ENCODE results near the gene DZIP1. TPM values are rescaled to one million over a fixed set of nuclear protein-coding genes. Genes with fewer than 3 reads are reported as not detected.

The DZIP1 gene
- total RNA-seq, 1 donor, result 38.9 TPM

- H3K4me3 ChIP-seq (ENCODE audit: low read depth, low read length), result no peak overlapping the region
- TF ChIP-seq CTCF (IDR thresholded peaks at IDR 0.05; ENCODE audit: insufficient read depth, low read depth, low read length), result no peak
- DNase-seq (ENCODE audit: low read depth), result no peak
Measured at GRCh38 chr13:95557013-95557412, 87.5 kb downstream of the DZIP1 start.

- H3K4me3 ChIP-seq (ENCODE audit: low read depth, low read length), result no peak overlapping the region
- DNase-seq (ENCODE audit: low read depth), result peak; percentile 24
- TF ChIP-seq CTCF (IDR thresholded peaks at IDR 0.05; ENCODE audit: insufficient read depth, low read depth, low read length), result no peak
Measured at GRCh38 chr13:95553581-95554385, 90.7 kb downstream of the DZIP1 start.

GRCh38 chr13:95552539-95553441, 91.7 kb downstream of the DZIP1 start, which contains the start of gene CLDN10:
Gene CLDN10, plus strand, starts transcription at chr13:95552720. Its CDS starts 34 bp downstream, at chr13:95552754.
- TF ChIP-seq CTCF (IDR thresholded peaks at IDR 0.05; ENCODE audit: insufficient read depth, low read depth, low read length), result no peak
- DNase-seq (ENCODE audit: low read depth), result no peak
- no peak within 1 kb of the TSS for H3K4me3 ChIP-seq (ENCODE audit: low read depth, low read length)

GRCh38 chr13:95552208-95552538, 92.3 kb downstream of the DZIP1 start:
- H3K4me3 ChIP-seq (ENCODE audit: low read depth, low read length), result no peak overlapping the region
- DNase-seq (ENCODE audit: low read depth), result no peak
- TF ChIP-seq CTCF (IDR thresholded peaks at IDR 0.05; ENCODE audit: insufficient read depth, low read depth, low read length), result no peak

- no peak for TF ChIP-seq CTCF (IDR thresholded peaks at IDR 0.05; ENCODE audit: insufficient read depth, low read depth, low read length)
- no peak for DNase-seq (ENCODE audit: low read depth)
- no peak overlapping the region for H3K4me3 ChIP-seq (ENCODE audit: low read depth, low read length)
Measured at GRCh38 chr13:95547531-95548167, 96.9 kb downstream of the DZIP1 start.

GRCh38 chr13:95546919-95547318, 97.6 kb downstream of the DZIP1 start:
- H3K4me3 ChIP-seq (ENCODE audit: low read depth, low read length), result no peak overlapping the region
- no peak for DNase-seq (ENCODE audit: low read depth)
- no peak for TF ChIP-seq CTCF (IDR thresholded peaks at IDR 0.05; ENCODE audit: insufficient read depth, low read depth, low read length)
